Tibial nerve (tissue), 3 donors: Measurements from ENCODE around the gene DARS2.
"Not testable (repeated sequence)": the region's sequence is repeated elsewhere in the genome, so short reads cannot be mapped to it uniquely, and the experiment has no call there.

Experiments
- POLR2A ChIP-seq, 2 donors: fragments of 450-650 bp; IDR thresholded peaks; one replicate each; pipeline ENCODE4 v1.6.1; 2017; ENCODE audit warnings: antibody characterized with exemption in 2 of 2, mild to moderate bottlenecking in 2 of 2, moderate library complexity in 2 of 2
- TF ChIP-seq, protein P1 (sequence below), 5 experiments: fragments of 200-600 bp in 3 of 5; fragments of 450-650 bp in 2 of 5; sonication (generic) in 3 of 5; IDR thresholded peaks; one replicate each; pipeline ENCODE4 v1.5.1; 2016 to 2019; ENCODE audit warnings: antibody characterized with exemption in 5 of 5, mild to moderate bottlenecking in 3 of 5, moderate library complexity in 2 of 5

DNA sequence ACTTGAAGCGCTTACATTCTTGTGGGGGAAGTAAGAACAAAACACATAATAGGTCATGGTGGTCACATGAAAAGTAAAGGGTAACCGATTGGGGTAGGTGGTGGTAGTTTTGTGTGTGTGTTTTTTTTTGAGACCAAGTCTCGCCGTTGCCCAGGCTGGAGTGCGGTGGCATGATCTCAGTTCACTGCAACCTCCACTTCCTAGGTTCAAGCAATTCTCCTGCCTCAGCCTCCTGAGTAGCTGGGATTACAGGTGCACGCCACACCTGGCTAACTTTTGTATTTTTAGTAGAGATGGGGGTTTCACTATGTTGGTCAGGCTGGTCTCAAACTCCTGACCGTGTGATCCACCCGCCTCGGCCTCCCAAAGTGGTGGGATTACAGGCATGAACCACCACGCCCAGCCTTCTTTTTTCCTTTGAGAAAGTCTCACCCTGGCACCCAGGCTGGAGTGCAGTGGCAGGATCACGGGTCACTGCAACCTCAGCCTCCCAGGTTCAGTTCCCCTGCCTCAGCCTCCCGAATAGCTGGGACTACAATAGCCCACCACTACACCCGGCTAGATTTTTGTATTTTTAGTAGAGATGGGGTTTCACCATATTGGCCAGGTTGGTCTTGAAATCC lies 37.8 kb downstream of the DARS2 start:
- TF ChIP-seq POLR2A (IDR thresholded peaks at IDR 0.05) = not testable (repeated sequence)
- TF ChIP-seq, protein P1, sequence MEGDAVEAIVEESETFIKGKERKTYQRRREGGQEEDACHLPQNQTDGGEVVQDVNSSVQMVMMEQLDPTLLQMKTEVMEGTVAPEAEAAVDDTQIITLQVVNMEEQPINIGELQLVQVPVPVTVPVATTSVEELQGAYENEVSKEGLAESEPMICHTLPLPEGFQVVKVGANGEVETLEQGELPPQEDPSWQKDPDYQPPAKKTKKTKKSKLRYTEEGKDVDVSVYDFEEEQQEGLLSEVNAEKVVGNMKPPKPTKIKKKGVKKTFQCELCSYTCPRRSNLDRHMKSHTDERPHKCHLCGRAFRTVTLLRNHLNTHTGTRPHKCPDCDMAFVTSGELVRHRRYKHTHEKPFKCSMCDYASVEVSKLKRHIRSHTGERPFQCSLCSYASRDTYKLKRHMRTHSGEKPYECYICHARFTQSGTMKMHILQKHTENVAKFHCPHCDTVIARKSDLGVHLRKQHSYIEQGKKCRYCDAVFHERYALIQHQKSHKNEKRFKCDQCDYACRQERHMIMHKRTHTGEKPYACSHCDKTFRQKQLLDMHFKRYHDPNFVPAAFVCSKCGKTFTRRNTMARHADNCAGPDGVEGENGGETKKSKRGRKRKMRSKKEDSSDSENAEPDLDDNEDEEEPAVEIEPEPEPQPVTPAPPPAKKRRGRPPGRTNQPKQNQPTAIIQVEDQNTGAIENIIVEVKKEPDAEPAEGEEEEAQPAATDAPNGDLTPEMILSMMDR (IDR thresholded peaks at IDR 0.05) = not testable (repeated sequence)
